HS-27A (cell line): Measurements from ENCODE around the gene TNRC18.
A peak's percentile ranks its signal among the peaks of the same experiment; 100 is the strongest.

Experiments used
- DNase-seq: peaks from one replicate; pipeline ENCODE4 v3.0.0-alpha.2; 2012; ENCODE audit warnings: low read depth, missing footprints

TNRC18 gene

DNA sequence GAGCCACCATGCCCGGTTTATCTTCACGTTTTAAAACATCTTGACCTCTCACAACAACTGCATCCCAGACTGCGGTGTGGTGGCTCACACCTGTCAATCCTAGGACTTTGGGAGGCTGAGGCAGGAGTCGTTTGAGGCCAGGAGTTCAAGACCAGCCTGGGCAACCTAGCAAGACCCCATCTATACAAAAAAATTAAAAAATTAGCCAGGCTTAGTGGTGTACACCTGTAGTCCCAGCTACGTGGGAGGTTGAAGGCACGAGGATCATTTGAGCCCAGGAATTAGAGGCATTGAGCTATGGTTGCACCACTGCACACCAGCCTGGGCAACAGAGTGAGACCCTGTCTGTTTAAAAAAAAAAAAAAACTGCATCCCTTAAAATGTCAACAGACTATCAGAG lies 20.2 kb downstream of the TNRC18 start:
- no peak for DNase-seq

DNA sequence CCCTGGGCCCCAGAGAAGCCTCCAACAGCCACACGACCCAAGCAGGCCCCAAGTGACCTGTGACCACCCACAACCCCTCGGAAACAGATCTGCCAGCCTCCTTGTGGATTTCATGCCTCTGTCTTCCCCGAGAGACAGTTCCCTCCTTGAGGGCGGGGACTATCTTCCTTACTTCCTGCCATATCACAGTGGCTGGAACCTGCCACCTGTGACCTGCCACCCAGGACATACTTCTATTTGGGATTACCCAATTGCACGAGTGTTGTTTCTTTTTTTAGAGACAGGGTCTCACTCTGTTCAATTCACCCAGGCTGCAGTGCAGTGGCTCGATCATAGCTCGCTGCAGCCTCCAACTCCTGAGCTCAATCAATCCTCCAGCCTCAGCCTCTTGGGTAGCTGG lies 25.9 kb downstream of the TNRC18 start:
- no peak for DNase-seq

DNA sequence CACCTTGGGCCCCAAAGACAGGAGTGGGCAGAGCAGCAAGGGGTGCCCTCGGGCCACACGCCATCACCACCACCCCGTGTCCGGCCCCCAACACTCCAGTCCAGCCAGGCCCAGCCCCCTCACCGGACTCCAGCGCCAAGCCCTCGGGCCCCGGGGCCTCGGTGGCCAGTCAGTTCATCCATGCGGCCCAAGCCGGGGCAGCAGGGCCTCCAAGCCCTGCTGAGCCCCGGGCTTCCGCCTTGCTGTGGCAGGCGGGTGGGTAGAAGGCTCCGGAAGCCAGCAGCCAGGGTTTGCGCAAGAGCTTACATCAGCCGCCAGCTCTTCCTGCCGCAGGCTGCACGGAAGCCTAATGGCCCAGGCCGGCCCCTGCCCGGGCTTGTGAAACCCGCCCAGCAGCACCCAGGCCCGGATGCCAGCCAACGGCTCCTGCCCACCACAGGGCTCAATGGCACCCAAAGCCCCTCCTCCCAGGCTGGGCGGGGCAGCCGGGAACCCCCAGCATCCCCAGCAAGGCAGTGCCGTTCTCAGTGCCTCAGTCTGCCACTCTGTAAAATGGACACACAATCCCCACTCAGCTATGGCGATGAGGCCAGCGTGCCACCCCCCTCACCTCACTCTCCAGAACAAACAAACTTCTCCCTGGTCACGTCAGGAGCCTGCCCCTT lies 26.5 kb downstream of the TNRC18 start:
- peak; percentile 51 for DNase-seq

DNA sequence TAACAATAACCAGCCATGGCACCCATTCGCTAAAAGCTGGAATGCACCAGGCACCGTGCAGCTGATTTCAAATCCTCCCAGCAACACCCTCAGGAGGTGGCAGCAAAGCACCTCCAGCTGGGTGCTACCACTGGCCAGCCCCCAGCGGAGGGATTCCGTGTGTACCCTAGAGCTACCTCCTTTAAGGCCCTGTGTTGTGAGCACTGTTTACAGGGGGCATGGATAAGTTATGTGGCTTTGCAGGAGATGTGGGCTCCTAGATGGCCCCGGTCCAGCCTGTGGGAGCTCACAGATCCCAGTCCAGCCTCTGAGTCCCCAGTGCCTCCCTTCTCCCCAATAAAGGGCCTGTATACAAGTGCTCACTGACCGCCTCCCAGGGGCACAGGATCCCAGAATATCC lies 27.1 kb downstream of the TNRC18 start:
- no peak for DNase-seq

DNA sequence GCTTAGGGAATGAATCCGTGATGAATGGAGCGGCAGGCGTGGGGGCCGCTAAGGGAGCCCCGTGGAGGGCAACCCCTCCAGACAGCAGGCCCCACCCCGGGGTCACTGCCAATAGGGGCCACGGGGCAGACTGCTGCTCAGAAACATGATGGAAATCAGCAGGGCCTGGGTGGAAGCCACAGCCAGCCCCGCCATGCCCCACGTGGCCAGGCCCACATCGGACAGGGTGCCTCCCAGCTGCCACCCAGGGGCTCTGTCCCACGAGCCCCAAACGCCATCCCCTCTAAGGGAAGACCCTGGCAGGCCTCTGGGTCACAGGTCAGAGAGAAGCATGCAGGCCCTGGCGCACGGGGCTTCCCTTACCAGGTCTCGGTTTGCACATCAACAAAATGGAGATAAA lies 28.4 kb downstream of the TNRC18 start:
- DNase-seq: no peak

DNA sequence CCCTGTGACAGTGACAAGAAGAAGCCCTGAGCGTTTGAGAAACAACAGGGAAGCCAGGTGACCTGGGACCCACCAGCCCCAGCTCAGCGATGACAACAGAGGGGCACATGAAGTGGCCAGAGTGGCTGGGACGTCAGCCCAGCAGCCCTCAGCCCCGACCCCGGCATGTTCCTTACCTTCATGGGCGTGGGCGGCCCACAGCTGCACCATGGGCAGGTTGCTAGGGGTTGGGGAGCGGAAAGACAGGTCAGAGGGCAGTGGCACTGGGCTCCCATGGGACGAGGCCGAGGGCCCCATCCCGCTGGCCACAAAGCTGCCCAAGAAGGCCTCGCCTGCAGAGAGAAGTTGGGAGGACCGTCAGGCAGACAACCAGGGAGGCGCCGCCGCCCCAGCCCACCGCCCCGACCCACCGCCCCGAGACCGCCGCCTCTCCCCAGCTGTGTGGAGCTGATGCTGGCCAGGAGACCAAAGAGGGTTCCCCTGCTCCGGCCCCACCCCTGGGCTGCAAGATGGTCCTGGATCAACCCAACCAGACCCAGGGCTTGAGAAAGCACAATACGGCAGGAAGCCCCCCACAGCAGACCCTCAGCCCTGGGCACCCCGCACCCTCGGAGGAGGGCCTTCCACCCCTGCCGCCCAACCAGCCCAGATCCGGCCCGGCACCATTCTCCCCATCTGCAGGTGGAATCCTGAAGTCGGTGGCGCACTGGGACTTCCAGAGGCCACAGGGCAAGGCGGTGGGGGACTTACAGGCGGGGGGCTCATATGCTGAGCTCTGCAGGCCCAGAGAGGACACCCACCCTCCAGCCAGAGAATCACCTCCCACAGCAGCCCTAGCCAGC lies 29.1 kb downstream of the TNRC18 start:
- DNase-seq: no peak

DNA sequence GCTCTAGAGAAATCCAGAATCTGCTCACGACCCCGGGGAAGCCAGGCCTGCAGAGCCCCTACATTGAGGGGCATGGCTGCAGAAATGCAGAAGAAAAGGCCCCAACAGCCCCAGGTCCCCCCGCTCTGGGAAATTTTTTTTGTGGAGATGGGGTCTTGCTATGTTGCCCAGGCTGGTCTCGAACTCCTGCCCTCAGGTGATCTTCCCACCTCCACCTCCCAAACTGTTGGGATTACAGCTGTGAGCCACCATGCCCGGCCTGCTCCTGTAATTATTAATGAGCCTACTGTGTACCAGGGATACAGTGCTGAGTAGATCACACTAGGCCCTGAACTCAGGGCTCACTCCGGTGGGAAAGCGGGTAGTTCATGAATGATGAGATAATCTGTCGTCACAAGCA lies 29.9 kb downstream of the TNRC18 start:
- no peak for DNase-seq

DNA sequence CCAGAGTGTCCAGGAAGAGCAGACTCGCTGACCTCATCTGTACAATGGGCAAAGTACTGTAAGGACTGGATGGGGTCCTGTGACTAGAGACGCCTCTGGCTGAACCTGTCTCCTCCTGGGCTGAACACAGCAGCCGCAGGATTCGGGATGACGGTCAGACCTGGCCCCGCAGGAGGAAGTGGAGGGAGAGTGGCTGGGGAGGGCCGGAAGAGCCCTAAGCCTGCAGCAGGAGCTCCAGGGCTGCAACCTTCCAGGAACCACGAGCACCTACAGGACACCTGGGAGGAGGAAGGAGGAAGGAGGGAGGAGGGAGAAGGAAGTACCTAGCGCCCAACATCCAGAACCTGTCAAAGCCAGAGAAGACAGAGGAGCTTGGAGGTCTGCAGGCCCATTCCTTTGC lies 30.3 kb downstream of the TNRC18 start:
- no peak for DNase-seq

DNA sequence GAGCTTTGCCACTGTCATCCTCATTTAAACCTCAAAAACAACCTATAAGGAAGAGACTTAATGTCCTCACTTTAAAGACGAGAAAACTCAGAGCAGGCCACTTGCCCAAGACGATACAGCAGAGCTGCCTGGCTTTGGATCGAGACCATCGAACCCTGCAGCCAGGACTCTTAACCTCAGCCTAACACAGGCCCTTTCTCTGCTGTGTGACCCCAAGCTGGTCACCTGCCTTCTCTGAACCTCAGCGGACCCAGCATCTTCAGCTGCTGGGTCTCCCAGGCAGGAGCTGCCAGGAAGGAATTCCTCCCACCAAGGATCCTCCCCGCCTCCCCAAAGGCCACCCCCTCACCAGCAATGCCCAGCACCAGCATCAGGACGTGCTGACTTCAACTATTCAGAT lies 32.7 kb downstream of the TNRC18 start:
- no peak for DNase-seq

DNA sequence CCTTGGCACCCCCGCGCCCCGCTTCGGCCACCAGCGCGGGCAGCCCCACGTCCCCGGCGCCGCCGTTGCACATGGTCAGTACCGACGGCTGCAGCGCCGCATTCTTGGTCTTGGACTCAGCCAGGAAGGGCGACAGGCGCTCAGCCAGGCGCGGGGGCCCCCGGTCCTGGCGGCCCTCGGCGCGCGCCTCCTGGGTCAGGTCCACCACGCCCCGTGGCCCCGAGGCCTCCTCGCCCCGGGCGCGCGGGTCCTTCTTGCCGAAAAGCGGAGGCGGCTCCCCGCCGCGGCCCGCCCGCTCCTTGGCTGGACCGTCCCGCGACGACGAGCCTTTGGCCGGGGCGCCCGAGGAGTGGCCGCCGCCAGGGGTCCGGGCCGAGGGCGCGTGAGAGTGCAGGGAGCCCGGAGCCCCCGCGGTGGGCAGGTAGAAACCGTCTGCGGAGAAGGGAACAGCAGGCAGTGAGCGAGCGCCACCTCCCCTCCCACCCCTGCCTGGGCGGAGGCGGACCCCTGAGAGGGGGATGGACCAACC lies 34.7 kb downstream of the TNRC18 start:
- no peak for DNase-seq

DNA sequence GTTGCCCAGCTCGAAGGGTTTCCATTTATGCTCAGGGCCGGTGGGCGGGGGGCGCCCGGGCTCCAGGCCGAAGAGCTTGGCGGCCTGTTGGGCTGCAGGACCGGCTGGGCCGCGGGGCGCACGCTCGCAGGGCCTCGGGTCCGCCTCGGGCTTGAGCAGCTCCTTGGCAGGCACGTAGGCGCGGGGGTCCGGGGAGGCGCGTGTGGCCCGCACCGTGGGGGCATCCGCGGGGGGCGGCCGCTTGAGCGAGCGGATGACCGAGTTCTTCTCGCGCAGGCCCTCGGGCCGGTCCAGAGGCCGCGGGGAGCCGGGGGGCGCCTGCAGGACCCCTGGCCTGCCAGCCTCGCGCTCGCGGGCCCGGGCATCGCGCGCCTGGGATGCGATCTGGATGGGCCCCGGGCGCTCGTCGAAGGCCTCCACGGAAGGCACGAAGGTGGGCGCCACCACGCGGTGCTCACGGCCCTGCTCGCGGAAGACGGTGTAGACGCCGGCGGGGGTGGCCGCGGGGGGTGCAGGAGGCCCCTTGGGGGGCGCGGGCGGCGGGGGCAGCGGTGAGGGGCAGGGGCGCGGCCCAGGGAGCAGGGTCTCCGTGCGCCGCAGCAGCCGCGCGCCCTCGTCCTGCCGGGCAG lies 35.2 kb downstream of the TNRC18 start:
- no peak for DNase-seq

DNA sequence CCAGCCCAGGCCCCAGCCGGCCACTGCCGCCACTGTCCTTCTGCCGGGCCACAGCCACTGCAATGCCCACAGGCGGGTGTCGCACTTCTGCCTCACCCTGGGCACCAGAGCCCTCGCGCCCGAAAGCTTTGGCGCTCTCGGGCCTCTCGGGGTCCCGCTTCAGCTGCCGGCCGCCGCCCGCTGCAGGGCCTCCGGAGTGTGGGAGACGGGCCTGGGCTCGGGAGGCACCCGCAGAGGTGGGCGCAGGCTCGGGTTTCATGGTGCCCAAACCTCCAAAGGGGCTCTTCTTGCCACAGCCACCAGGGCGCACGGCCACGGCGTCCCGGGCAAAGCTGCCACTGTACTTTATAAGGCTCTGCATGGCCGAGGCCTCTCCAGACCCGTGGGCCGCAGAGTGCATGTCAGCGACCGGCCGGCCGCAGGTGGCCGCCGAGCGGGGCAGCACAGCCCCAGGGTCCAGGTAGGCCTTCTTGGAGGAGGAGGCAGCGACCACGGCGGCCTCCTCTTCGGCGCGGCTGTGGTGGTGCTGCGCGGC lies 35.9 kb downstream of the TNRC18 start:
- DNase-seq: no peak

DNA sequence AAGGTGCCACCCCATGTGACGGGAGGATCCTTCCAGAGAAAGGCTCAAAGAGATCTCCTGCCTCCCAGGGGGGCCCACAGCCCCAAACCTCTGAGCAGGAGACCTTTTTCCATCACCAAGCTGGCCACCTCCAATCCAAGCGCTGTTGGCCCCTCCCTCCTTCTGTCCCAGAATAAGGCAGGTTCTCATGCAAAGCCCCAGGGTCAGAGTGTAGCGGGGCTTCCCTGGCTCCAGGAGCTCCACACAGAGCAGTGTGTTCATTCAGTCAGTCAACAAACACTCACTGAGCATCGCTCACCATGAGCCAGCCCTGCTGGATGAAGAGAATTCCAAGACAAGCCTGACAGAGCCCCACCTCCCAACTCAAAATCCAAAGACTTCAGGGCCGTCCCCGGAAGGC lies 39.0 kb downstream of the TNRC18 start:
- no peak for DNase-seq

DNA sequence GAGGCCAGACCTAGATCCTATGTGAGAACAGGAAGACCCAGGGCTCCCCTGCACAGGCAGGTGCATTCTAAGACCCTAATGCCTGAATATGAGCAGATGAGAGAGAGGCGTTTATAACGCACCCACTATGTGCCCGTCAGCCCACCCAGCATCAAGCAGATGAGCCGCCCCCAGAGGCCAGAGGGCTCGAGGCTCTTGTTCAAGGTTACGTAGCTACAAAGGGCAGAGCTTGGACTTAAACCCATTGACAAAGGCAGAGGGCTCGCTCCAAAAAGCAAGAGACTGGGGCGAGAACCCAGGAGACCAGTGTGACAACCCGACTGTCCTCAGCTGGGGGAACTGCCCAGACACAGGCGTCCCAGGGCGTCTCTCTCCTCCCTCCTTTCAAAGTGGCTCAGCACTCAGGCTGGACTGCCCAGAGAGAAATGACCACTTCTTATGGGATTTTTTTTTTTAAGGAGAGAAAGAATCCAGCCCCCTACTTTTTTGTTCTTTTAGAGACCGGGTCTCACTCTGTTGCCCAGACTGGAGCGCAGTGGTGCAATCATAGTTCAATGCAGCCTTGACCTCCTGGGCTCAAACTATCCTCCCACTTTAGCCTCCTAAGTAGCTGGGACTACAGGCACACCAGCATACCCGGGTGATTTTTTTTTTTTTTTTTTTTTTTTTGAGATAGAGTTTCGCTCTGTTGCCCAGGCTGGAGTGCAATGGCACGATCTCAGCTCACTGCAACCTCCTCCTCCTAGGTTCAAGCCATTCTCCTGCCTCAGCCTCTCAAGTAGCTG lies 40.1 kb downstream of the TNRC18 start:
- no peak for DNase-seq

DNA sequence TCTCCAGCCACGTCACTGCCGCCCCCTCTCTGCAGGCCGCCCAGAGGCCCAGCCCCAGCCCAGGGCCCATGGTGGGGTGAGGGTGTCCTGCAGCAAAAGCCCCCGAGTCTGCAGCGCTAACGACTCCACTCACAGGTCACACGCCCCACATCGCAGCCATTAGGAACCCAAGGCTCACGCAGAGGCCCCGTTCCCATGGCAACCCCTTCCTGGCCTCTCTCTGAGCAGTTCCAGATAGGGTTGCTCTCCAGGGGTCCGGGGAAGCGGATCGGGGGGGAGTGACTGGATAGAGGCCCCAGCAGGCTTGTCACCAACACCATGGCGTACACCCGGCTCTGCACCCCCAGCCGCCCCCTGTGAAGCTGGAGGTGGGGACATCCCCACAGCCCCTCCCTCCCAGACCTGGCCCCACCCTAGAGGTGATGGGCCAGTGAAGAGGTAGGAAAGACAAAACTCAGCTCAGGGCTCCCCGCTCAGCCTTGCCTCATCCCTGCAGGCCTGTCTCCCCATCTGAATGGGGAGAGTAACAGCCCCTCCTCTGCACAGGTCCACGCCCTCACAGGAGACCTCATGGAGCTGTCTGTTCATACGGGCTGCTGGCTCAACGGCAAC lies 41.2 kb downstream of the TNRC18 start:
- DNase-seq: no peak

DNA sequence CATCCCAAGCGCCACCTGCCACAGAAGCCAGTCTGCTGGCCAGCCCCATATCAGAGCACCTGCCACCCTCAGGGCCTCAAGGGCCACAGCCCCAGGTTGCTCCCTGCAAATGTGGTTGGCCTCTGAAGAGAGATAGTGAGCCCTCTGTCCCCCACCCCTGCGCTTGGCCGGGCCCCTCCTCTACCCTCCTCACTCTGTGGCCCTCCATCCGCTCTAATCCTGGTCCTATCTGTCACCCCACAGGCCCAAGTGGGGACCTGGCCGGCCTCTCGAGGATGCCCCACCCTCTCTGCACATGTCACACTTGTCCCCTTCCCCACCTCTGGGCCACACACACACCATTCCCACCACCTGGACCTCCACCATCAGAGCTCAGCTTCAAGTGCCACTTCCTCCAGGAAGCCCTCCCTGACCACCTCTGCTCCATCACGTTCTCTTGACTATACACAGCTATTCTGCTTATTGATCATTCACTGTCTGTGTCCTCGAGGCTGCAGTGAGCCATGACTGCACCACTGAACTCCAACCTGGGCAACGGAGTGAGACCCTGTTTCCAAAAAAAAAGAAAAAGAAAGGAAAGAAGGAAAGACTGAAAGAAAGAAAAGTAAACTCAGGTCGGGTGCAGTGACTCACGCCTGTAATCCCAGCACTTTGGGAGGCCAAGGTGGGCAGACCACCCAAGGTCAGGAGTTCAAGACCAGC lies 42.4 kb downstream of the TNRC18 start:
- DNase-seq: no peak

DNA sequence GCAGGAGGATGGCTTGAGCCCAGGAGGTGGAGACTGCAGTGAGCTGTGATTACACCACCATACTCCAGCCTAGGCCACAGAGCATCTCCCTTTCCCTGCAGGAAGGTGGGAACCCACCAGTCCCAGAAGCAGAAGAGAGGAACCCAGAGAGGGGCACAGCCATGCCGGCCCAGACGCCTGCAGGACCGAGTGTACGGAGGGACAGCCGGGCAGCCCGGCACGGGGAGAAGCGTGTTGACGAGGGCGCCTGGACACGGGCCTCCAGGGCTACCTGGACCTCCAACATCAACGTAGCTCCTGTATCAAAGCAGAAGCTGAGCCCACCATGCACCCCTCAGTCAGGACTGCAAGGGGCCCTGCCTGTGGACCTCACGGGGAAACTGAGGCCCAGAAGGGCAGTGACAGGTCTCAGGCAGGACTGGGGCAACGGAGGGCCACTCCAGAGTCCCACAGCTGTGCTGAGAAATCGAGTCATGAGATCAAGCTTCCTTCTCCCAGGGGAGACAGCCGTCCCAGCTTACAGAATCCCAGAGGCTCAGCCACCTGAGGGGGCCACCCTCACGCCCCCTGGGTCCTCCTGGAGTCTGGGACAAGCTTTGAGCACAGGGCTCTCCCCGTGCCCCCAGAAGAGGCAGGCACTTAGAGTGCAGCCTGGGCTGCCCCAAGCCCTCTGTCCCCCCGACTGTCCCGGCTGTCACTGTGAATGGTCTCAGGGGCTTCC lies 43.1 kb downstream of the TNRC18 start:
- DNase-seq: no peak

DNA sequence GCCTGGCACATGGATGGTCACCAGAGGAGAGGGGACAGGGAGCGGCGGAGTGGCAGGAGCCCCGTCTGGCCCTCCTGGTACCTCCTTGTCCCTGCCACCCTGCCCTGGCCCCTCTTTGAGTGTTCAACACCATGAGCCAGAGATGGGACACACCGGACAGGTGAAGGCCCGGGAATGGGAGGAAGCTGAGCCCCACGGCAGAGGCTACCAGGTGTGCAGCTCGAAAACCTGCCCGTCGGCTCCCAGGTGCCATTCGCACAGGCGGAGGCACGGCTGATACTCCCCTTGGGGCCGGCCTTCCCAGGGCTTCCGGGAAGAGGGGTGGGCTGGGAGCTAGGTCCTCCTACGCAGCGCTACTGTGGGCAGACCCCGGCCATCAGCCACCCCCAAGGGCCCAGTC lies 44.1 kb downstream of the TNRC18 start:
- DNase-seq: no peak

DNA sequence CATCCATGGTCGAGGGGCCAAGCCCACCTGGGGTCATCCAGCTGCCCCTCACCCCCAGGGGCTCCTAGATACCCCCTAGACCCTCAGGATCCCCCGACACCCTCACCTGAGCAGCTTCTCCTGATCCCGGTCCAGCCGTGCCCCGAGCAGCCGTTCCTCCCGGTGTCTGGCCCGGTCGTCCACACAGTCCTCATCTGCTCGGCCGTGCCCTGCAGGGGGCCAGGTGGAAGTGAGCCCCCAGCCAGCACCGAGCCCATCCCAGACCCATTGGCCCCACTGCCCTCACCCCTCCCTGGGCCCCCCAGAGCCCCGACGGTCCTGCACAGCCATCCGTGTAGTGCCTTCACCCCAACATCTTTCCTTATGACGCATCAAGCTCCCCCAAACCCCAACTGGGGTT lies 45.8 kb downstream of the TNRC18 start:
- DNase-seq: no peak

DNA sequence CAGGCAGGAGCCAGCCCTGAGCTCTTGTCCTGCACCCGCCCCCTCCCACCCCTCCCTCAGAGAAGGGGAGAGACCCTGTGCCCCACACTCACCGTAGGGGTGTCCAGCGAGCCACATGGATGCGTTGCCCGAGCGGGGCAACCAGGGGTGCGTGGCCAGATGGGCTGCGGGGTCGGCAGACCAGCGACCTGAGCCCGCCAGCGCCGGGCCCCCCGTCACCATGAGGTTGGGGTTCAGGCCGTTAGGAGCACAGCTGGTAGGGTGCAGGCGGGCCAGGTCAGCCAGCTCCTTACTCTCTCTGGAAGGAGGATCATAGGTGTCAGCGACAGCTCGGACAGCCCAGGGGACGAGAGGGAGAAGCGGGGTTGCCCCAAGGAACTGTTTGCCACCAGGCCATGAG lies 46.4 kb downstream of the TNRC18 start:
- DNase-seq: no peak
